ENCODE data around the gene IQGAP2.
"Not testable (repeated sequence)": the region's sequence is repeated elsewhere in the genome, so short reads cannot be mapped to it uniquely, and the experiment has no call there.

IQGAP2 gene

GRCh38 chr5:76427206-76428140 is 24.4 kb downstream of the IQGAP2 start:
- peaks cover 43% of the 10 kb centered on the region for H3K4me1 ChIP-seq (ENCODE audit: insufficient read depth, low read length, poor library complexity, severe bottlenecking)
- no peak overlapping the region for H2AFZ ChIP-seq (ENCODE audit: low read length)
- H3K9me3 ChIP-seq (ENCODE audit: insufficient read depth, low read depth, low read length), result no peaks in the 10 kb centered on the region
- peaks cover 6% of the 10 kb centered on the region for H4K20me1 ChIP-seq (ENCODE audit: insufficient read depth, low read length, poor library complexity, severe bottlenecking)
- no peak overlapping the region for H3K4me2 ChIP-seq (ENCODE audit: low read depth, low read length, poor library complexity, severe bottlenecking)
- H3K36me3 ChIP-seq (ENCODE audit: insufficient read depth, low read length), result no peaks in the 10 kb centered on the region
- H3F3A ChIP-seq (ENCODE audit: low read depth), result no peaks in the 10 kb centered on the region; the same call in 1 of the 2 replicates
- no peaks in the 10 kb centered on the region for H3K9me2 ChIP-seq (replicated peaks; ENCODE audit: low read depth, low read length)
- peaks cover 82% of the 10 kb centered on the region for H3K79me2 ChIP-seq (ENCODE audit: insufficient read depth, low read length)
- H3K4me3 ChIP-seq (ENCODE audit: low read length, poor library complexity, severe bottlenecking), result no peak overlapping the region
- H3K27me3 ChIP-seq (ENCODE audit: insufficient read depth, low read length, poor library complexity, severe bottlenecking), result no peaks in the 10 kb centered on the region
- TF ChIP-seq EZH2phosphoT487 (IDR thresholded peaks at IDR 0.05; ENCODE audit: borderline replicate concordance), result no peak
- TF ChIP-seq CTCF (conservative IDR thresholded peaks at IDR 0.05; ENCODE audit: low read length), result no peak
- no peak overlapping the region for H3K9ac ChIP-seq (ENCODE audit: low read depth, low read length, poor library complexity, severe bottlenecking)

- peaks cover 83% of the 10 kb centered on the region for H3K79me2 ChIP-seq (ENCODE audit: insufficient read depth, low read length)
- H3K9me3 ChIP-seq (ENCODE audit: insufficient read depth, low read depth, low read length); H4K20me1 ChIP-seq (ENCODE audit: insufficient read depth, low read length, poor library complexity, severe bottlenecking); H3F3A ChIP-seq (ENCODE audit: low read depth); H3K27me3 ChIP-seq (ENCODE audit: insufficient read depth, low read length, poor library complexity, severe bottlenecking); H3K36me3 ChIP-seq (ENCODE audit: insufficient read depth, low read length); H3K9me2 ChIP-seq (replicated peaks; ENCODE audit: low read depth, low read length); H2AFZ ChIP-seq (ENCODE audit: low read length); H3K4me2 ChIP-seq (ENCODE audit: low read depth, low read length, poor library complexity, severe bottlenecking); H3K9ac ChIP-seq (ENCODE audit: low read depth, low read length, poor library complexity, severe bottlenecking); H3K4me3 ChIP-seq (ENCODE audit: low read length, poor library complexity, severe bottlenecking): not testable (repeated sequence)
- H3K4me1 ChIP-seq (ENCODE audit: insufficient read depth, low read length, poor library complexity, severe bottlenecking), result peaks cover 46% of the 10 kb centered on the region
Measured at GRCh38 chr5:76428550-76428949, 25.5 kb downstream of the IQGAP2 start.

GRCh38 chr5:76433261-76433660 is 30.2 kb downstream of the IQGAP2 start:
- H3K9me2 ChIP-seq (replicated peaks; ENCODE audit: low read depth, low read length), result no peaks in the 10 kb centered on the region
- peaks cover 86% of the 10 kb centered on the region for H3K79me2 ChIP-seq (ENCODE audit: insufficient read depth, low read length)
- no peak overlapping the region for H3K4me2 ChIP-seq (ENCODE audit: low read depth, low read length, poor library complexity, severe bottlenecking)
- no peaks in the 10 kb centered on the region; the same call in 1 of the 2 replicates for H3F3A ChIP-seq (ENCODE audit: low read depth)
- H4K20me1 ChIP-seq (ENCODE audit: insufficient read depth, low read length, poor library complexity, severe bottlenecking), result peaks cover 4% of the 10 kb centered on the region
- no peak overlapping the region for H3K9ac ChIP-seq (ENCODE audit: low read depth, low read length, poor library complexity, severe bottlenecking)
- no peak for TF ChIP-seq CTCF (conservative IDR thresholded peaks at IDR 0.05; ENCODE audit: low read length)
- TF ChIP-seq EZH2phosphoT487 (IDR thresholded peaks at IDR 0.05; ENCODE audit: borderline replicate concordance), result no peak
- H3K4me1 ChIP-seq (ENCODE audit: insufficient read depth, low read length, poor library complexity, severe bottlenecking), result peaks cover 16% of the 10 kb centered on the region
- no peak overlapping the region for H2AFZ ChIP-seq (ENCODE audit: low read length)
- H3K27me3 ChIP-seq (ENCODE audit: insufficient read depth, low read length, poor library complexity, severe bottlenecking), result no peaks in the 10 kb centered on the region
- no peak overlapping the region for H3K4me3 ChIP-seq (ENCODE audit: low read length, poor library complexity, severe bottlenecking)
- no peaks in the 10 kb centered on the region; the same call in 1 of the 2 replicates for H3K36me3 ChIP-seq (ENCODE audit: insufficient read depth, low read length)
- H3K9me3 ChIP-seq (ENCODE audit: insufficient read depth, low read depth, low read length), result peaks cover 4% of the 10 kb centered on the region; the same call in 1 of the 2 replicates

GRCh38 chr5:76437507-76437906 is 34.4 kb downstream of the IQGAP2 start:
- H3K27me3 ChIP-seq (ENCODE audit: insufficient read depth, low read length, poor library complexity, severe bottlenecking); H3F3A ChIP-seq (ENCODE audit: low read depth); H3K4me2 ChIP-seq (ENCODE audit: low read depth, low read length, poor library complexity, severe bottlenecking); H2AFZ ChIP-seq (ENCODE audit: low read length); H3K9ac ChIP-seq (ENCODE audit: low read depth, low read length, poor library complexity, severe bottlenecking); H3K9me2 ChIP-seq (replicated peaks; ENCODE audit: low read depth, low read length); H3K4me3 ChIP-seq (ENCODE audit: low read length, poor library complexity, severe bottlenecking); H3K36me3 ChIP-seq (ENCODE audit: insufficient read depth, low read length): not testable (repeated sequence)
- H3K79me2 ChIP-seq (ENCODE audit: insufficient read depth, low read length), result peaks cover 92% of the 10 kb centered on the region
- H3K9me3 ChIP-seq (ENCODE audit: insufficient read depth, low read depth, low read length), result peaks cover 10% of the 10 kb centered on the region
- H4K20me1 ChIP-seq (ENCODE audit: insufficient read depth, low read length, poor library complexity, severe bottlenecking), result peaks cover 17% of the 10 kb centered on the region
- peaks cover 34% of the 10 kb centered on the region for H3K4me1 ChIP-seq (ENCODE audit: insufficient read depth, low read length, poor library complexity, severe bottlenecking)
